ENCODE results near the gene NCK1. TPM values are rescaled to one million over a fixed set of nuclear protein-coding genes. Genes with fewer than 3 reads are reported as not detected.
"Not testable (repeated sequence)": the region's sequence is repeated elsewhere in the genome, so short reads cannot be mapped to it uniquely, and the experiment has no call there.

Gene NCK1
- total RNA-seq, 1 donor, result 41.6 TPM

DNA sequence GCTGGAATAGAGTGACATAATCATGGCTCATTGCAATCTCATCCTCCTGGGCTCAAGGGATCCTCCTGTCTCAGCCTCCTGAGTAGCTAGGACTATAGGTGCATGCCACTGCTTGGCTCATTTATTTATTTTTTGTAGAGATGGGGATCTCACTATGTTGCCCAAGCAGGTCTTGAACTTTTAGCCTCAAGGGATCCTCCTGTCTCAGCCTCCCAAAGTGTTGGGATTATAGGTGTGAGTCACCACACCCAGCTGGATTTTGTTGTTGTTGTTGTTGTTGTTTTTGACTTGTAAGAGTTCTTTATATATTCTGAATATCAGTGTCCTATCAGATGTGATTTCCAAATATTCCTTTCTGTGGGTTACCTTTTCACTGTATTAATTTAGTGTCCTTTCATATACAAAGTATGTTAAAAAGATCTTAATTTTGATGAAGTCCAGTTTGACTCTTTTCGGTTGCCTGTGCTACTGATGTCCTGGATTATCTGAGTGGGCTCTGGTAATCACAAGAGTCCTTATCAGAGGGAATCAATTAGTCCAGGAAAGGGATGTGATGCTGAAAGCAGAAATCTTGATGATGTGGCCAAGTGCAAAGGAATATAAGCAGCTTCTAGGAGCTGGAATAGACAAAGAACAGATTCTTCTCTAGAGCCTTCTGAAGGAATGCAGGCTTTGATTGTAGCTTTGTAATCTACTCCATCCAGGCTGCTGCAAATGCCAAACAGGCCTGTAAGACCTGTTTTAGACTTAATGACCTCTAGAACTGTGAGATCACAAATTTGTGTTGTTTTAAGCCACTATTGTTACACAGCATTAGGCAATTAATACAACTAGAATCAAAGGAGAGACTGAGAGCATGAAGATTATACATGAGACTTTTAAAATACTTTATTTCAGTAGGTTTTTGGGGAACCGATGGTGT, 30.2 kb downstream of the NCK1 start:
- TF ChIP-seq, protein P1, sequence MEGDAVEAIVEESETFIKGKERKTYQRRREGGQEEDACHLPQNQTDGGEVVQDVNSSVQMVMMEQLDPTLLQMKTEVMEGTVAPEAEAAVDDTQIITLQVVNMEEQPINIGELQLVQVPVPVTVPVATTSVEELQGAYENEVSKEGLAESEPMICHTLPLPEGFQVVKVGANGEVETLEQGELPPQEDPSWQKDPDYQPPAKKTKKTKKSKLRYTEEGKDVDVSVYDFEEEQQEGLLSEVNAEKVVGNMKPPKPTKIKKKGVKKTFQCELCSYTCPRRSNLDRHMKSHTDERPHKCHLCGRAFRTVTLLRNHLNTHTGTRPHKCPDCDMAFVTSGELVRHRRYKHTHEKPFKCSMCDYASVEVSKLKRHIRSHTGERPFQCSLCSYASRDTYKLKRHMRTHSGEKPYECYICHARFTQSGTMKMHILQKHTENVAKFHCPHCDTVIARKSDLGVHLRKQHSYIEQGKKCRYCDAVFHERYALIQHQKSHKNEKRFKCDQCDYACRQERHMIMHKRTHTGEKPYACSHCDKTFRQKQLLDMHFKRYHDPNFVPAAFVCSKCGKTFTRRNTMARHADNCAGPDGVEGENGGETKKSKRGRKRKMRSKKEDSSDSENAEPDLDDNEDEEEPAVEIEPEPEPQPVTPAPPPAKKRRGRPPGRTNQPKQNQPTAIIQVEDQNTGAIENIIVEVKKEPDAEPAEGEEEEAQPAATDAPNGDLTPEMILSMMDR (IDR thresholded peaks at IDR 0.05; ENCODE audit: extremely low read depth, low read depth, low read length), result no peak
- no peak overlapping the region for H2AFZ ChIP-seq (ENCODE audit: low read length)
- peaks cover 5% of the 10 kb centered on the region for H3K4me1 ChIP-seq (ENCODE audit: insufficient read depth, low read length)
- H3K9me3 ChIP-seq (ENCODE audit: low read depth, low read length), result no peaks in the 10 kb centered on the region
- no peak overlapping the region for H3K4me2 ChIP-seq (ENCODE audit: insufficient read depth, low read length)
- no peak overlapping the region for H3K27ac ChIP-seq (ENCODE audit: low read depth, low read length)
- H3K79me2 ChIP-seq (ENCODE audit: insufficient read depth, low read length), result peaks cover 92% of the 10 kb centered on the region
- H4K20me1 ChIP-seq (ENCODE audit: insufficient read depth, low read length), result peaks cover 18% of the 10 kb centered on the region
- no peak for DNase-seq (ENCODE audit: insufficient read length, low spot score, missing footprints)
- no peak overlapping the region for H3K4me3 ChIP-seq (ENCODE audit: insufficient read depth, low read length)
- H3K36me3 ChIP-seq (ENCODE audit: insufficient read depth, low read length), result peaks cover 3% of the 10 kb centered on the region
- H3K27me3 ChIP-seq (ENCODE audit: insufficient read depth, low read length), result no peaks in the 10 kb centered on the region

DNA sequence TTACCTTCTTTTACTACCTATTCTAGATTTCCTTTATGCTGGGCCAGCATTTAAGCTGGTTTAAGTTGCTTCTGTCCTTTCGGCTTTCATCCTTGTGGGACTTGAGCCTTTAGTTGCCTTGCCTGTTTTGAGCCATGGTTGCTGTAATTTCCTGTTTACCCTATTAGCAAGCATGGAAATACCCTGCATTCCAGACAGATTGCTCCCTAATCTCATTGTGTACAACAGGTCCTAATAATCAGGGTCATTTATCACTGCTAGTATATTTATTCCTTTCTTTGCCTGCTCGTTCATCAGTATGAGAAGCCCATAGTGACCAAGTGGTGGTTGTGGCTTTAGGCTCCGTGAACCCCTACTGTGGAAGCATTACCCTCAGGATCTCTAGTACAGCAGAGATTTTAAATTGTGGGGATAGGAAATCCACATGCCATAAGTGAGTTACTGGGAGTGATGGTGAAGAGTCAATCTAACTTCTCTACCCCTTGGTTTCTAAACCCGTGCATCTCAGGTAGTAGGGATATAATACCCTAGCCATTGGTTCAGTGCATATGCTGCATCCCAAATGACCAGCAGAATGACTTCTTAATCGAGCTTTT, 31.9 kb downstream of the NCK1 start:
- H3K36me3 ChIP-seq (ENCODE audit: insufficient read depth, low read length), result peaks cover 3% of the 10 kb centered on the region
- H3K27me3 ChIP-seq (ENCODE audit: insufficient read depth, low read length), result no peaks in the 10 kb centered on the region
- DNase-seq (ENCODE audit: insufficient read length, low spot score, missing footprints), result no peak
- peaks cover 5% of the 10 kb centered on the region for H3K4me1 ChIP-seq (ENCODE audit: insufficient read depth, low read length)
- no peak overlapping the region for H2AFZ ChIP-seq (ENCODE audit: low read length)
- H3K4me3 ChIP-seq (ENCODE audit: insufficient read depth, low read length), result no peak overlapping the region
- TF ChIP-seq, protein P1 (IDR thresholded peaks at IDR 0.05; ENCODE audit: extremely low read depth, low read depth, low read length), result no peak
- peaks cover 87% of the 10 kb centered on the region for H3K79me2 ChIP-seq (ENCODE audit: insufficient read depth, low read length)
- H3K4me2 ChIP-seq (ENCODE audit: insufficient read depth, low read length), result no peak overlapping the region
- peaks cover 22% of the 10 kb centered on the region for H4K20me1 ChIP-seq (ENCODE audit: insufficient read depth, low read length)
- H3K9me3 ChIP-seq (ENCODE audit: low read depth, low read length), result no peaks in the 10 kb centered on the region
- H3K27ac ChIP-seq (ENCODE audit: low read depth, low read length), result no peak overlapping the region

DNA sequence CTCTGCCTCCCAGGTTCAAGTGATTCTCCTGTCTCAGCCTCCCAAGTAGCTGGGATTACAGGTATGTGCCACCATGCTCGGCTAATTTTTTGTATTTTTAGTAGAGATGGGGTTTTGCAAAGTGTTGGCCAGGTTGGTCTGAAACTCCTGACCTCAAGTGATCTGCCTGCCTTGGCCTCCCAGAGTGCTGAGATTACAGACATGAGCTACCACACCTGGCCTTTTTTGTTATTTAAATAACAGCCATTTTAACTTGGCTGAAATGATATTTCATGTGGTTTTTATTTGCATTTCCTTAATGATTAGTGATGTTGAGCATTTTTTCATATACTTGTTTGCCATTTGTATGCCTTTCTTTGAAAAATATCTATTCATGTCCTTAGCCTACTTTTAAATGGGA, 35.2 kb downstream of the NCK1 start:
- H3K36me3 ChIP-seq (ENCODE audit: insufficient read depth, low read length); H3K27ac ChIP-seq (ENCODE audit: low read depth, low read length); H3K9me3 ChIP-seq (ENCODE audit: low read depth, low read length); H3K4me3 ChIP-seq (ENCODE audit: insufficient read depth, low read length); H3K27me3 ChIP-seq (ENCODE audit: insufficient read depth, low read length); H2AFZ ChIP-seq (ENCODE audit: low read length); H3K4me1 ChIP-seq (ENCODE audit: insufficient read depth, low read length); DNase-seq (ENCODE audit: insufficient read length, low spot score, missing footprints); H3K4me2 ChIP-seq (ENCODE audit: insufficient read depth, low read length): not testable (repeated sequence)
- Histone ChIP-seq H4K20me1 (ENCODE audit: insufficient read depth, low read length) (peaks cover 33% of the 10 kb centered on the region), H3K79me2 (ENCODE audit: insufficient read depth, low read length) (peaks cover 88% of the 10 kb centered on the region)

DNA sequence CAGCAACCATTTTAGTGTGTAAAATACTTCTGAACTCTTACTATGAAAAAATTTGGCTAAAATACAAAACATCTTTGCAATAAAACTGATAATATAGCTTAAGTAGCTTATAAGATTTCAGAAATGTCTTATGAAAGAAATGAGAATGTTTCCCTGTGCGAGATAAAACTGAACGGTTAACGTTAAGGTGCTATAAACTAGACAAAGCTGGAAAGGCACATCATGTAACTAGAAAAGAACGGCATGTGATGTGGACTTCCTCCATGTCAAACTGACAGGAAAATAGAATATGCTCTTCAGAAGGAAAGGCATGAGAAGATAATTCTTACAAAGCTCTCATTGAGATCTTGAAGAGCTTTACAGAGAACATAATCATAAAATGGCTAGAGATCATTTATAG, 36.5 kb downstream of the NCK1 start:
- Histone ChIP-seq H3K4me3 (ENCODE audit: insufficient read depth, low read length) (no peak overlapping the region), H3K36me3 (ENCODE audit: insufficient read depth, low read length) (no peaks in the 10 kb centered on the region), H4K20me1 (ENCODE audit: insufficient read depth, low read length) (peaks cover 35% of the 10 kb centered on the region), H3K4me1 (ENCODE audit: insufficient read depth, low read length) (peaks cover 5% of the 10 kb centered on the region), H3K4me2 (ENCODE audit: insufficient read depth, low read length) (no peak overlapping the region), H2AFZ (ENCODE audit: low read length) (no peak overlapping the region), H3K27me3 (ENCODE audit: insufficient read depth, low read length) (no peaks in the 10 kb centered on the region), H3K27ac (ENCODE audit: low read depth, low read length) (no peak overlapping the region), H3K9me3 (ENCODE audit: low read depth, low read length) (no peaks in the 10 kb centered on the region), H3K79me2 (ENCODE audit: insufficient read depth, low read length) (peaks cover 88% of the 10 kb centered on the region)
- TF ChIP-seq, protein P1 (IDR thresholded peaks at IDR 0.05; ENCODE audit: extremely low read depth, low read depth, low read length), result no peak
- DNase-seq (ENCODE audit: insufficient read length, low spot score, missing footprints), result no peak
